Measurements from ENCODE around the gene CEBPE. TPM values are rescaled to one million over a fixed set of nuclear protein-coding genes. Genes with fewer than 3 reads are reported as not detected.

Gene CEBPE
- total and polyA plus RNA-seq, 4 donors: 0.08 to 4.4 (median 0.16) TPM; not detected in 1

DNA sequence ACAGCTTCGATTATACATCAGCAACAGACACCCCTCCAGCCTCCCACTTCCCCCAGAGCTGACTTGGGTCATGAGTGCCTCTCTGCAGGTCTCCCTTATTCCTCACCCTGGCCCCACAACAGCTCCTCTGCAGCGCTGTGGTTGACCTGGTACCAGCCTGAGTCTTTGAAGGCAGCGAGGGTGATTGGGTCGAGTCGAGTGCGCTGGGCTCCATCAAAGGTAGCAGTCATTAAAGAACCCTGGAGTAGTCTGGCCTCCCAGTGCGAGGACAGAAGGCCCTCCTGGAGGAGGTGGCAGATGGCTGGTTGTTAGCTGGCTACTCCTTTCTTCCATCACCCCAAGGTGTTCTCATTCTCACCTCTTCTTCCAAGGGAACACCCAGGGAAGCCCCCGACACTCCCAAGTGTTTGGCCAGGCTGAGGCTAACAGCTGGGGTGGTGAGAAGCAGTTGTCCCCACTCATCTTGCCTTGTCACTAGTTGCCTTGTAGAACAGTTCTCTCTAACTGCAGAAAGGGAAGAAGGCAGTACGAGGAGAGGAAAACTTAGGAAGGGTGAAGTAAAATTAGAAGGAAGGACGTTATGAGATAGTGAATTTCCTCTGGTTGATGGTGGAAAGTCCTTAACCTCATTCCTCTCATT lies 16.9 kb downstream of the CEBPE start:
- Histone ChIP-seq H3K27me3 (ENCODE audit: control insufficient read depth in 4 of 4, insufficient read depth in 4 of 4, low read length in 3 of 4) (no peaks in the 10 kb centered on the region), H3K4me1 (ENCODE audit: control insufficient read depth in 4 of 4, insufficient read depth in 4 of 4, low read length in 3 of 4) (peaks cover 0 to 3% (median 2%) of the 10 kb centered on the region in 4 donors), H3K36me3 (ENCODE audit: control insufficient read depth in 4 of 4, insufficient read depth in 3 of 4, low read depth in 1 of 4, low read length in 3 of 4) (peaks cover 0 to 8% (median 2%) of the 10 kb centered on the region in 4 donors), H3K9me3 (ENCODE audit: control insufficient read depth in 4 of 4, low read length in 3 of 4) (no peaks in the 10 kb centered on the region), H3K4me3 (ENCODE audit: low read depth in 1 of 3, low read length in 3 of 3) (no peak overlapping the region), H3K9ac (ENCODE audit: low read depth in 1 of 2, low read length in 2 of 2) (no peak overlapping the region), H3K27ac (ENCODE audit: low read depth in 1 of 2, low read length in 2 of 2) (no peak overlapping the region)
- TF ChIP-seq RAD21 (IDR thresholded peaks at IDR 0.05) (no peak), GABPA (IDR thresholded peaks at IDR 0.05 in 1 of 2, conservative IDR thresholded peaks at IDR 0.05 in 1 of 2) (no peak), SP1 (IDR thresholded peaks at IDR 0.05) (no peak), RXRA (IDR thresholded peaks at IDR 0.05) (no peak), NR2F2 (IDR thresholded peaks at IDR 0.05) (no peak)
- TF ChIP-seq, protein P1, sequence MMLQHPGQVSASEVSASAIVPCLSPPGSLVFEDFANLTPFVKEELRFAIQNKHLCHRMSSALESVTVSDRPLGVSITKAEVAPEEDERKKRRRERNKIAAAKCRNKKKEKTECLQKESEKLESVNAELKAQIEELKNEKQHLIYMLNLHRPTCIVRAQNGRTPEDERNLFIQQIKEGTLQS (IDR thresholded peaks at IDR 0.05): no peak
- TF ChIP-seq, protein P2, sequence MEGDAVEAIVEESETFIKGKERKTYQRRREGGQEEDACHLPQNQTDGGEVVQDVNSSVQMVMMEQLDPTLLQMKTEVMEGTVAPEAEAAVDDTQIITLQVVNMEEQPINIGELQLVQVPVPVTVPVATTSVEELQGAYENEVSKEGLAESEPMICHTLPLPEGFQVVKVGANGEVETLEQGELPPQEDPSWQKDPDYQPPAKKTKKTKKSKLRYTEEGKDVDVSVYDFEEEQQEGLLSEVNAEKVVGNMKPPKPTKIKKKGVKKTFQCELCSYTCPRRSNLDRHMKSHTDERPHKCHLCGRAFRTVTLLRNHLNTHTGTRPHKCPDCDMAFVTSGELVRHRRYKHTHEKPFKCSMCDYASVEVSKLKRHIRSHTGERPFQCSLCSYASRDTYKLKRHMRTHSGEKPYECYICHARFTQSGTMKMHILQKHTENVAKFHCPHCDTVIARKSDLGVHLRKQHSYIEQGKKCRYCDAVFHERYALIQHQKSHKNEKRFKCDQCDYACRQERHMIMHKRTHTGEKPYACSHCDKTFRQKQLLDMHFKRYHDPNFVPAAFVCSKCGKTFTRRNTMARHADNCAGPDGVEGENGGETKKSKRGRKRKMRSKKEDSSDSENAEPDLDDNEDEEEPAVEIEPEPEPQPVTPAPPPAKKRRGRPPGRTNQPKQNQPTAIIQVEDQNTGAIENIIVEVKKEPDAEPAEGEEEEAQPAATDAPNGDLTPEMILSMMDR (IDR thresholded peaks at IDR 0.05; ENCODE audit: low read depth, low read length, missing input control): no peak
- TF ChIP-seq, protein P3, sequence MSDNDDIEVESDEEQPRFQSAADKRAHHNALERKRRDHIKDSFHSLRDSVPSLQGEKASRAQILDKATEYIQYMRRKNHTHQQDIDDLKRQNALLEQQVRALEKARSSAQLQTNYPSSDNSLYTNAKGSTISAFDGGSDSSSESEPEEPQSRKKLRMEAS (IDR thresholded peaks at IDR 0.05): no peak
- WGBS: 83% methylated on average over 10 of the region's 10 CpGs
- no peak for DNase-seq (ENCODE audit: low spot score)

DNA sequence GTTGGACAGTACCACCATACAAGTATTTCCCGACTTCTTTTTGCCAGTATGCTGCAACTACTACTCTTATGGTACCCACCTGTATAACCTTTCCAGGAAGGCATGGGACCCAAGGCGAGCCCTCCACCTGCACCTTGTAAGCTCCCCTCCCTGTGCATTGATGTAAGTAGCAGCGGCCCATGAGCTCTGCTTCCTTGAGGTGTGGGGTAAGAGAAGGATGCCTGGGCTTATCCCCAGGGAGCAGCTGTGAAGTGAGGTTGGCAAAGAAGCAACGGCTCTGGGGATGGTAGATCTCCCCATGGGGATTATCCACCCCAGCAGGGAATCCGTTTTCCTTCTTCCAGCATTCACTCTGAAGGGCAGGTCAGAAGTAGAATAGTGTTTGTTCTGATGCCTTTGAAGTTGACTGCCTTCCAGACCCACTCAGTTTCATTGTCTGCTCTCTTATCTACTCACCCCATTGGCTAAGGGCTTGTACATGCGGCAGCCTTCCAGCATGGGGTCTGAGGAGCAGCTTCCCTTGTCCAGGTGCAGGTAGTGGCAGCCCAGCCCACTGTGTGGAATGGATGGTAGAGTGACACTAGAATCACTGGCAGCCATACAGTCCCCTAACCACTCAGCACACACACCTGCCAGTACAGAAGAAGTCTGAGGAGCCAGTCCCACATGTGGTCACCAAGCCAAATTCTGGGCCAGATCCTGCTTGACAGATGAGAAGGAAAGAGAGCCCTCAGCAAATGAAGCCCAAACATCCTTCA lies 17.7 kb downstream of the CEBPE start:
- Histone ChIP-seq H3K36me3 (ENCODE audit: control insufficient read depth in 4 of 4, insufficient read depth in 3 of 4, low read depth in 1 of 4, low read length in 3 of 4) (peaks cover 0 to 8% (median 2%) of the 10 kb centered on the region in 4 donors), H3K27ac (ENCODE audit: low read depth in 1 of 2, low read length in 2 of 2) (no peak overlapping the region), H3K4me1 (ENCODE audit: control insufficient read depth in 4 of 4, insufficient read depth in 4 of 4, low read length in 3 of 4) (peaks cover 0 to 7% (median 2%) of the 10 kb centered on the region in 4 donors), H3K27me3 (ENCODE audit: control insufficient read depth in 4 of 4, insufficient read depth in 4 of 4, low read length in 3 of 4) (no peaks in the 10 kb centered on the region), H3K4me3 (ENCODE audit: low read depth in 1 of 3, low read length in 3 of 3) (no peak overlapping the region), H3K9me3 (ENCODE audit: control insufficient read depth in 4 of 4, low read length in 3 of 4) (no peaks in the 10 kb centered on the region), H3K9ac (ENCODE audit: low read depth in 1 of 2, low read length in 2 of 2) (no peak overlapping the region)
- no peak for TF ChIP-seq SP1 (IDR thresholded peaks at IDR 0.05)
- TF ChIP-seq FOXA2 (IDR thresholded peaks at IDR 0.05): no peak
- TF ChIP-seq RAD21 (IDR thresholded peaks at IDR 0.05): no peak
- TF ChIP-seq FOXA1 (IDR thresholded peaks at IDR 0.05): no peak
- TF ChIP-seq, protein P4, sequence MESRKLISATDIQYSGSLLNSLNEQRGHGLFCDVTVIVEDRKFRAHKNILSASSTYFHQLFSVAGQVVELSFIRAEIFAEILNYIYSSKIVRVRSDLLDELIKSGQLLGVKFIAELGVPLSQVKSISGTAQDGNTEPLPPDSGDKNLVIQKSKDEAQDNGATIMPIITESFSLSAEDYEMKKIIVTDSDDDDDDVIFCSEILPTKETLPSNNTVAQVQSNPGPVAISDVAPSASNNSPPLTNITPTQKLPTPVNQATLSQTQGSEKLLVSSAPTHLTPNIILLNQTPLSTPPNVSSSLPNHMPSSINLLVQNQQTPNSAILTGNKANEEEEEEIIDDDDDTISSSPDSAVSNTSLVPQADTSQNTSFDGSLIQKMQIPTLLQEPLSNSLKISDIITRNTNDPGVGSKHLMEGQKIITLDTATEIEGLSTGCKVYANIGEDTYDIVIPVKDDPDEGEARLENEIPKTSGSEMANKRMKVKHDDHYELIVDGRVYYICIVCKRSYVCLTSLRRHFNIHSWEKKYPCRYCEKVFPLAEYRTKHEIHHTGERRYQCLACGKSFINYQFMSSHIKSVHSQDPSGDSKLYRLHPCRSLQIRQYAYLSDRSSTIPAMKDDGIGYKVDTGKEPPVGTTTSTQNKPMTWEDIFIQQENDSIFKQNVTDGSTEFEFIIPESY (IDR thresholded peaks at IDR 0.05): no peak
- TF ChIP-seq NR2F2 (IDR thresholded peaks at IDR 0.05): no peak
- TF ChIP-seq, protein P2 (IDR thresholded peaks at IDR 0.05; ENCODE audit: low read depth, low read length, missing input control): no peak
- no peak for TF ChIP-seq GABPA (IDR thresholded peaks at IDR 0.05 in 1 of 2, conservative IDR thresholded peaks at IDR 0.05 in 1 of 2)
- TF ChIP-seq, protein P5, sequence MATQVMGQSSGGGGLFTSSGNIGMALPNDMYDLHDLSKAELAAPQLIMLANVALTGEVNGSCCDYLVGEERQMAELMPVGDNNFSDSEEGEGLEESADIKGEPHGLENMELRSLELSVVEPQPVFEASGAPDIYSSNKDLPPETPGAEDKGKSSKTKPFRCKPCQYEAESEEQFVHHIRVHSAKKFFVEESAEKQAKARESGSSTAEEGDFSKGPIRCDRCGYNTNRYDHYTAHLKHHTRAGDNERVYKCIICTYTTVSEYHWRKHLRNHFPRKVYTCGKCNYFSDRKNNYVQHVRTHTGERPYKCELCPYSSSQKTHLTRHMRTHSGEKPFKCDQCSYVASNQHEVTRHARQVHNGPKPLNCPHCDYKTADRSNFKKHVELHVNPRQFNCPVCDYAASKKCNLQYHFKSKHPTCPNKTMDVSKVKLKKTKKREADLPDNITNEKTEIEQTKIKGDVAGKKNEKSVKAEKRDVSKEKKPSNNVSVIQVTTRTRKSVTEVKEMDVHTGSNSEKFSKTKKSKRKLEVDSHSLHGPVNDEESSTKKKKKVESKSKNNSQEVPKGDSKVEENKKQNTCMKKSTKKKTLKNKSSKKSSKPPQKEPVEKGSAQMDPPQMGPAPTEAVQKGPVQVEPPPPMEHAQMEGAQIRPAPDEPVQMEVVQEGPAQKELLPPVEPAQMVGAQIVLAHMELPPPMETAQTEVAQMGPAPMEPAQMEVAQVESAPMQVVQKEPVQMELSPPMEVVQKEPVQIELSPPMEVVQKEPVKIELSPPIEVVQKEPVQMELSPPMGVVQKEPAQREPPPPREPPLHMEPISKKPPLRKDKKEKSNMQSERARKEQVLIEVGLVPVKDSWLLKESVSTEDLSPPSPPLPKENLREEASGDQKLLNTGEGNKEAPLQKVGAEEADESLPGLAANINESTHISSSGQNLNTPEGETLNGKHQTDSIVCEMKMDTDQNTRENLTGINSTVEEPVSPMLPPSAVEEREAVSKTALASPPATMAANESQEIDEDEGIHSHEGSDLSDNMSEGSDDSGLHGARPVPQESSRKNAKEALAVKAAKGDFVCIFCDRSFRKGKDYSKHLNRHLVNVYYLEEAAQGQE (IDR thresholded peaks at IDR 0.05): no peak
- no peak for TF ChIP-seq TAF1 (conservative IDR thresholded peaks at IDR 0.05)
- TF ChIP-seq EGR1 (IDR thresholded peaks at IDR 0.05; ENCODE audit: low read depth in 2 of 2): no peak
- TF ChIP-seq RXRA (IDR thresholded peaks at IDR 0.05): no peak
- no peak for TF ChIP-seq HNF4A (conservative IDR thresholded peaks at IDR 0.05)
- TF ChIP-seq YY1 (IDR thresholded peaks at IDR 0.05): no peak
- no peak for TF ChIP-seq JUND (IDR thresholded peaks at IDR 0.05)
- TF ChIP-seq, protein P3 (IDR thresholded peaks at IDR 0.05): no peak
- 81% methylated on average over 6 of the region's 6 CpGs for WGBS
- DNase-seq (ENCODE audit: low spot score): no peak
